ENCODE results near the gene MED25. TPM values are rescaled to one million over a fixed set of nuclear protein-coding genes. Genes with fewer than 3 reads are reported as not detected.

MED25 gene
- total RNA-seq, 1 experiment from 2014 or later, result 89.7 TPM

DNA sequence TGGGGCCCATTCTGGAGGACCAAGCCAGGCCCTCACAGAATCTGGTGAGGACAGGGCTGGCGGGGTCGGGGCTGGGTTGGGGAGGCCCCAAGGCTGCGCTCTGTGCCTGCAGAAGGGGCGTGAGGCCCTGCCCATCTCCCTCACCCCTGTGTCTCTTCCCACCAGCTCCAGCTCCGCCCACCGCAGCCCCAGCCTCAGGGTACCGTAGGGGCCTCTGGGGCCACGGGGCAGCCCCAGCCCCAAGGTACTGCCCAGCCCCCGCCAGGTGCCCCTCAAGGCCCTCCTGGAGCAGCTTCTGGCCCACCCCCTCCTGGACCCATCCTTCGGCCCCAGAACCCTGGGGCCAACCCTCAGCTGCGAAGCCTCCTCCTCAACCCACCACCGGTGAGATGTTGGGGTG lies 17.5 kb downstream of the MED25 start:
- BruUV-seq (replicated peaks), result TSS peak; percentile 11
- H3K36me3 Mint-ChIP-seq (ENCODE audit: insufficient read depth, unreplicated experiment), result peaks cover 75% of the 10 kb centered on the region
- CTCF ChIA-PET, result no interaction called here
- no peak for TF ChIP-seq CTCF (IDR thresholded peaks at IDR 0.05; ENCODE audit: unreplicated experiment)
- H3K4me3 Mint-ChIP-seq (ENCODE audit: low read depth, unreplicated experiment), result no peak overlapping the region
- H3K27ac Mint-ChIP-seq (ENCODE audit: unreplicated experiment), result no peak overlapping the region
- no peaks in the 10 kb centered on the region for H3K4me1 Mint-ChIP-seq (ENCODE audit: low read depth, unreplicated experiment)
- no peak for DNase-seq
- H3K27me3 Mint-ChIP-seq (ENCODE audit: unreplicated experiment), result no peaks in the 10 kb centered on the region
- H3K9me3 Mint-ChIP-seq (ENCODE audit: low read depth, unreplicated experiment), result no peaks in the 10 kb centered on the region
- intact Hi-C loops (cut with micrococcal nuclease; ENCODE audit: unreplicated experiment), result no loop called here

DNA sequence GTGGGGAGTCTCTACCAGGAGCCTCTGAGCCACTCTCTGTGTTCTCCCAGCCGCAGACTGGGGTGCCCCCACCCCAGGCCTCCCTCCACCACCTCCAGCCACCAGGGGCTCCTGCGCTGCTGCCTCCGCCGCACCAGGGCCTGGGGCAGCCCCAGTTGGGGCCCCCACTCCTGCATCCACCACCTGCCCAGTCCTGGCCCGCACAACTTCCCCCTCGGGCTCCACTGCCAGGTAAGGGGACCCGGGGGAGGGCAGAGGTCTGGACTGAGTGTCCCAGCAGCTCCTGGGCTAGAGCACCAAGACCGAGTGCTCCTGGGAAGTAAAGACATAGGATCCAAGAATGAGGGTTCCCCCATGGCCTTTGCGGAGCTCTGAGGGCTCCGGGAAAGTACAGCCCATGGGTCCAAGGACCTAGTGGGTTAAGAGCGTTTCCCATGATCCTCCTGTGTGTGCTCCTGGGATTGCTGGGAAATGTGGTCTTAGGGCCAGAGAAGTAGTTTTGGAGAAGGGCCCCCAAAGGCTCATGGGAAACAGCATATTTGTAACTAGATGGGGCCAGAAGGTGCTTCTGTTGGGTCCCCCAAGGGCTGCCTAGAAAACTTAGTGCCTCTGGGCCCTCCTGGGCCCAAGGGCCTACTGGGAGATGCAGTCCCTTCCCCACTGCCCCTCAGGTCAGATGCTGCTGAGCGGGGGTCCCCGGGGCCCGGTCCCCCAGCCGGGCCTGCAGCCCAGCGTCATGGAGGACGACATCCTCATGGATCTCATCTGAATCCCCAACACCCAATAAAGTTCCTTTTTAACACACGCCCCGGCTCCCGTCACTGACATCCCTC lies 18.3 kb downstream of the MED25 start:
- intact Hi-C loops (cut with micrococcal nuclease; ENCODE audit: unreplicated experiment), result no loop called here
- H3K27ac Mint-ChIP-seq (ENCODE audit: unreplicated experiment), result no peak overlapping the region
- DNase-seq, result no peak
- H3K36me3 Mint-ChIP-seq (ENCODE audit: insufficient read depth, unreplicated experiment), result peaks cover 69% of the 10 kb centered on the region
- CTCF ChIA-PET, result no interaction called here
- H3K4me3 Mint-ChIP-seq (ENCODE audit: low read depth, unreplicated experiment), result no peak overlapping the region
- BruUV-seq (replicated peaks), result no TSS peak
- H3K9me3 Mint-ChIP-seq (ENCODE audit: low read depth, unreplicated experiment), result no peaks in the 10 kb centered on the region
- TF ChIP-seq CTCF (IDR thresholded peaks at IDR 0.05; ENCODE audit: unreplicated experiment), result no peak
- H3K4me1 Mint-ChIP-seq (ENCODE audit: low read depth, unreplicated experiment), result no peaks in the 10 kb centered on the region
- no peaks in the 10 kb centered on the region for H3K27me3 Mint-ChIP-seq (ENCODE audit: unreplicated experiment)

- TF ChIP-seq CTCF (IDR thresholded peaks at IDR 0.05; ENCODE audit: unreplicated experiment), result no peak
- Mint-ChIP-seq H3K4me3 (ENCODE audit: low read depth, unreplicated experiment) (no peak overlapping the region), H3K9me3 (ENCODE audit: low read depth, unreplicated experiment) (no peaks in the 10 kb centered on the region), H3K4me1 (ENCODE audit: low read depth, unreplicated experiment) (no peaks in the 10 kb centered on the region), H3K36me3 (ENCODE audit: insufficient read depth, unreplicated experiment) (peaks cover 68% of the 10 kb centered on the region), H3K27ac (ENCODE audit: unreplicated experiment) (no peak overlapping the region), H3K27me3 (ENCODE audit: unreplicated experiment) (no peaks in the 10 kb centered on the region)
- no TSS peak for BruUV-seq (replicated peaks)
- no peak for DNase-seq
- CTCF ChIA-PET, result no interaction called here
- intact Hi-C loops (cut with micrococcal nuclease; ENCODE audit: unreplicated experiment), result no loop called here
These were observed 18.9 kb downstream of the MED25 start for GRCh38 chr19:49837009-49837310.

GRCh38 chr19:49837425-49837824 lies 19.3 kb downstream of the MED25 start:
- Mint-ChIP-seq H3K4me3 (ENCODE audit: low read depth, unreplicated experiment) (no peak overlapping the region), H3K4me1 (ENCODE audit: low read depth, unreplicated experiment) (no peaks in the 10 kb centered on the region), H3K9me3 (ENCODE audit: low read depth, unreplicated experiment) (no peaks in the 10 kb centered on the region), H3K27me3 (ENCODE audit: unreplicated experiment) (no peaks in the 10 kb centered on the region), H3K36me3 (ENCODE audit: insufficient read depth, unreplicated experiment) (peaks cover 66% of the 10 kb centered on the region), H3K27ac (ENCODE audit: unreplicated experiment) (no peak overlapping the region)
- no peak for DNase-seq
- no TSS peak for BruUV-seq (replicated peaks)
- intact Hi-C loops (cut with micrococcal nuclease; ENCODE audit: unreplicated experiment), result no loop called here
- TF ChIP-seq CTCF (IDR thresholded peaks at IDR 0.05; ENCODE audit: unreplicated experiment), result no peak
- CTCF ChIA-PET, result no interaction called here

Measured in Calu3 (cell line).